Measurements from ENCODE around the gene THAP10. TPM values are rescaled to one million over a fixed set of nuclear protein-coding genes. Genes with fewer than 3 reads are reported as not detected.

The THAP10 gene
- total RNA-seq, 1 donor from 2014 or later = 4.2 TPM

GRCh38 chr15:70833422-70833821 lies 58.8 kb downstream of the THAP10 start:
- Histone ChIP-seq H3K36me3 (ENCODE audit: control insufficient read depth, insufficient read depth, low read length) (peaks cover 3% of the 10 kb centered on the region), H3K4me3 (ENCODE audit: low read depth, low read length) (no peak overlapping the region), H3K27me3 (ENCODE audit: control insufficient read depth, insufficient read depth, low read length) (no peaks in the 10 kb centered on the region)
- TF ChIP-seq, protein P1, sequence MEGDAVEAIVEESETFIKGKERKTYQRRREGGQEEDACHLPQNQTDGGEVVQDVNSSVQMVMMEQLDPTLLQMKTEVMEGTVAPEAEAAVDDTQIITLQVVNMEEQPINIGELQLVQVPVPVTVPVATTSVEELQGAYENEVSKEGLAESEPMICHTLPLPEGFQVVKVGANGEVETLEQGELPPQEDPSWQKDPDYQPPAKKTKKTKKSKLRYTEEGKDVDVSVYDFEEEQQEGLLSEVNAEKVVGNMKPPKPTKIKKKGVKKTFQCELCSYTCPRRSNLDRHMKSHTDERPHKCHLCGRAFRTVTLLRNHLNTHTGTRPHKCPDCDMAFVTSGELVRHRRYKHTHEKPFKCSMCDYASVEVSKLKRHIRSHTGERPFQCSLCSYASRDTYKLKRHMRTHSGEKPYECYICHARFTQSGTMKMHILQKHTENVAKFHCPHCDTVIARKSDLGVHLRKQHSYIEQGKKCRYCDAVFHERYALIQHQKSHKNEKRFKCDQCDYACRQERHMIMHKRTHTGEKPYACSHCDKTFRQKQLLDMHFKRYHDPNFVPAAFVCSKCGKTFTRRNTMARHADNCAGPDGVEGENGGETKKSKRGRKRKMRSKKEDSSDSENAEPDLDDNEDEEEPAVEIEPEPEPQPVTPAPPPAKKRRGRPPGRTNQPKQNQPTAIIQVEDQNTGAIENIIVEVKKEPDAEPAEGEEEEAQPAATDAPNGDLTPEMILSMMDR (IDR thresholded peaks at IDR 0.05; ENCODE audit: insufficient read depth, low read length, poor library complexity, severe bottlenecking) = no peak
- DNase-seq (ENCODE audit: low read depth) = no peak

- TF ChIP-seq, protein P1 (IDR thresholded peaks at IDR 0.05; ENCODE audit: insufficient read depth, low read length, poor library complexity, severe bottlenecking) = no peak
Measured at GRCh38 chr15:70832176-70832575, 60.1 kb downstream of the THAP10 start.

More at GRCh38 chr15:70832176-70832575, 60.1 kb downstream of the THAP10 start:
- Histone ChIP-seq H3K4me3 (ENCODE audit: low read depth, low read length) (no peak overlapping the region), H3K27me3 (ENCODE audit: control insufficient read depth, insufficient read depth, low read length) (no peaks in the 10 kb centered on the region), H3K36me3 (ENCODE audit: control insufficient read depth, insufficient read depth, low read length) (peaks cover 3% of the 10 kb centered on the region)
- no peak for DNase-seq (ENCODE audit: low read depth)

Other genes starting within 250 kb of the THAP10 start
- 9.4 and 10.7 TPM in 2 replicates for gene UACA, start 128.9 kb downstream of the THAP10 start, total RNA-seq
- 52.8 and 101 TPM in 2 replicates for gene LARP6, start 38.3 kb downstream of the THAP10 start, total RNA-seq
- 53.0 and 62.0 TPM in 2 replicates for gene LRRC49, start 393 bp upstream of the THAP10 start, total RNA-seq
- gene THSD4, start 223.0 kb upstream of the THAP10 start, total RNA-seq = 17.7 and 19.6 TPM in 2 replicates

Measured in kidney epithelial cell (primary cell).